GM23338 (cell line): ENCODE data around the gene PML. TPM values are rescaled to one million over a fixed set of nuclear protein-coding genes. Genes with fewer than 3 reads are reported as not detected.

Experiments used
- ATAC-seq: fragments of 200-7000 bp; cut with Tn5 transposase; 3 replicates; pipeline ENCODE4 v1.9.1; 2020
- DNase-seq: peaks from one replicate; pipeline ENCODE4 v3.0.0-alpha.2; 2015; ENCODE audit warnings: low spot score
- H2AFZ ChIP-seq: fragments of 200-600 bp; sonication (generic); 2 replicates; pipeline ENCODE4 v1.8.0; 2016; ENCODE audit warnings: antibody characterized with exemption, mild to moderate bottlenecking, moderate library complexity
- H3F3A ChIP-seq: fragments of 200-600 bp; sonication (generic); replicated peaks from 2 replicates; pipeline ENCODE4 v1.8.0; 2017; ENCODE audit warnings: antibody characterized with exemption, mixed run types, low read depth
- H3K27ac ChIP-seq: fragments of 200-600 bp; sonication (generic); 2 replicates; pipeline ENCODE4 v1.6.1; 2016; ENCODE audit warnings: low read depth
- H3K27me3 ChIP-seq: fragments of 200-600 bp; sonication (generic); 2 replicates; pipeline ENCODE4 v1.8.0; 2016; ENCODE audit warnings: mild to moderate bottlenecking, mixed run types, moderate library complexity; ENCODE audit not compliant: insufficient read depth
- H3K36me3 ChIP-seq: fragments of 200-600 bp; sonication (generic); 2 replicates; pipeline ENCODE4 v1.8.0; 2016; ENCODE audit warnings: mild to moderate bottlenecking; ENCODE audit not compliant: insufficient read depth
- H3K4me1 ChIP-seq: fragments of 200-600 bp; sonication (generic); 2 replicates; pipeline ENCODE4 v1.8.0; 2016; ENCODE audit warnings: mild to moderate bottlenecking, moderate library complexity; ENCODE audit not compliant: insufficient read depth
- H3K4me2 ChIP-seq: fragments of 200-600 bp; sonication (generic); 2 replicates; pipeline ENCODE4 v1.7.1; 2017; ENCODE audit warnings: mixed run types
- H3K4me3 ChIP-seq: fragments of 200-600 bp; sonication (generic); 2 replicates; pipeline ENCODE4 v1.6.1; 2016; ENCODE audit warnings: mixed run types
- H3K79me2 ChIP-seq: fragments of 200-600 bp; sonication (generic); replicated peaks from 2 replicates; pipeline ENCODE4 v1.8.0; 2017; ENCODE audit warnings: mild to moderate bottlenecking; ENCODE audit not compliant: insufficient read depth
- H3K9me2 ChIP-seq: fragments of 200-600 bp; sonication (generic); 2 replicates; pipeline ENCODE4 v1.8.0; 2017; ENCODE audit not compliant: insufficient read depth
- H4K20me1 ChIP-seq: fragments of 200-600 bp; sonication (generic); replicated peaks from 2 replicates; pipeline ENCODE4 v1.8.0; 2017; ENCODE audit warnings: mild to moderate bottlenecking; ENCODE audit not compliant: insufficient read depth
- H3K27ac Mint-ChIP-seq: 2 replicates; pipeline ENCODE4 v1.8.0; 2020; ENCODE audit warnings: inconsistent platforms, mild to moderate bottlenecking, moderate library complexity, mixed read lengths
- H3K27me3 Mint-ChIP-seq: 3 replicates; pipeline ENCODE4 v1.8.0; 2022; ENCODE audit warnings: low read depth, mild to moderate bottlenecking, moderate library complexity, mixed read lengths, inconsistent platforms; ENCODE audit not compliant: insufficient read depth, poor library complexity
- H3K36me3 Mint-ChIP-seq: 3 replicates; pipeline ENCODE4 v1.8.0; 2021; ENCODE audit warnings: low read depth, mild to moderate bottlenecking, inconsistent platforms, moderate library complexity, mixed read lengths
- H3K4me1 Mint-ChIP-seq: 3 replicates; pipeline ENCODE4 v1.8.0; 2020; ENCODE audit warnings: mild to moderate bottlenecking, inconsistent platforms, mixed read lengths
- H3K4me3 Mint-ChIP-seq: 3 replicates; pipeline ENCODE4 v1.8.0; 2021; ENCODE audit warnings: moderate library complexity, mild to moderate bottlenecking, inconsistent platforms, mixed read lengths
- H3K9me3 Mint-ChIP-seq: 3 replicates; pipeline ENCODE4 v1.8.0; 2020; ENCODE audit warnings: moderate library complexity, mild to moderate bottlenecking, inconsistent platforms, mixed read lengths
- CTCF ChIP-seq, 2 experiments: fragments of 200-600 bp in 1 of 2; sonication (generic) in 1 of 2; conservative IDR thresholded peaks; 2 replicates each; pipeline versions ENCODE4 v1.5.1 to v1.6.1; 2016 to 2017; ENCODE audit warnings: antibody characterized with exemption in 2 of 2, low read depth in 2 of 2, mild to moderate bottlenecking in 2 of 2, moderate library complexity in 1 of 2
- EZH2 ChIP-seq: fragments of 200-600 bp; sonication (generic); IDR thresholded peaks from one replicate; pipeline ENCODE4 v1.8.0; 2017; ENCODE audit warnings: antibody characterized with exemption, mild to moderate bottlenecking, low read depth; ENCODE audit not compliant: unreplicated experiment
- EZH2phosphoT487 ChIP-seq: fragments of 200-600 bp; sonication (generic); IDR thresholded peaks from one replicate; pipeline ENCODE4 v1.8.1; 2018; ENCODE audit warnings: antibody characterized with exemption; ENCODE audit not compliant: unreplicated experiment
- POLR2AphosphoS5 ChIP-seq: IDR thresholded peaks from 2 replicates; pipeline ENCODE4 v1.6.1; 2016; ENCODE audit warnings: antibody characterized with exemption, low read depth
- ZNF114 ChIP-seq: fragments of 250-450 bp; sonication (Bioruptor Pico); IDR thresholded peaks from 2 replicates; pipeline ENCODE4 v1.5.0; 2020; ENCODE audit warnings: mild to moderate bottlenecking, moderate library complexity
- ZNF462 ChIP-seq: fragments of 250-450 bp; sonication (Bioruptor Pico); IDR thresholded peaks from 2 replicates; pipeline ENCODE4 v1.5.0; 2020; ENCODE audit warnings: mild to moderate bottlenecking, moderate library complexity
- polyA plus RNA-seq: library from polyadenylated mRNA; unstranded; fragments of >200 nt; fragmentation: Nextera tagmentation; extraction: Ambion mirVana; gene quantifications from 2 replicates; pipeline ENCODE4 v1.2.1, GENCODE V29; 2016
- total RNA-seq: library from RNA; depleted of rRNA; stranded (reverse); fragments of >200 nt; shearing (Covaris generic); gene quantifications from 2 replicates; pipeline ENCODE4 v1.2.3, GENCODE V29; 2014

PML gene
- total and polyA plus RNA-seq, 2 experiments from 2014 or later, result 19.0 to 73.1 TPM

DNA sequence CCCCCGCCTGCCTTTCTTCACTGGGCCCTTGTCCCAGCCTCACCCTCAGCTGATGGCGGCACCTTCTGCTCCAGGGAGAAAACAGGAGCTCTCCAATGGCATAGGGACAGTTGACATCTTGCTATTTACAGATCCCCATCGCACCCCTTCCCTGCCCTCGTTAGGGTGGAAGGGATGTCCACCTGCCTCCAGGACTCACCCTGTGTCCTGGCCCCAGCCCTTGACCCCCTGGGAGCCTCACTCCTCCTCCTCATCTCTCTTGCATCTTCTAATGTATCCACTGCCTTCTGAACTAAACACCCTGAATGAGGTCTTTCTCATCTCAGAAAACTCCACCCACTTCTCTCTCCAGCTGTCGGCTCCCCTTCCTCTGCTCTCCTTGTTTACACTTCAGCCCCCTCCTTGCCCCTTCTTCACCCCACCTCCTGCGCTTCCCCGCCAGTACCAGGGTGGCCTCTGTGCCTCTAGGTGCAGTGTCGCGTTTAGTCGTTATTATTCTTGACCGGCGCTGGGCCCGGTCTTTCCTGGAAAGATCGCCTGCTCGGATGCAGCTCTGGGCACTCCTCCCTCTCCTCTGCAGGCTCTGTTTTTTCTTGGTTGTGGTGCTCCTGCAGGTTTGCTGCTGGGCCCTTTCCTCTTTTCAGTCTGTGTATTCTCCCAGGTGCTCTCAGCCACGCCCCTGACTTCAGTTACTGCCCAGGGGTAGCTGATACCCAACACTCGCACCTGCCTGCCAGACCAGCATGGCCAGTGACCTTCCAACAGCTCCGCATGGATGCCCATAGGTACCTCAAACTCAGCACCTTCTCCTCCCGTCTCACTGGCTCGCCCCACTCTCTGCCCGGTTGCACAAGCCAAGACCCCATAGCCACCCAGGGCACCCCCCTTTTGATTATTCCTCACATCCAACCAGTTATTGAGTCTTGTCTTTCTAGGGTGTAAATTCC lies 42.9 kb downstream of the PML start (continued):
- TF ChIP-seq ZNF462 (CRISPR knock-in tag), result no peak

GRCh38 chr15:74038707-74039655 lies 44.5 kb downstream of the PML start:
- no peaks in the 10 kb centered on the region for H3K79me2 ChIP-seq
- H2AFZ ChIP-seq, result no peak overlapping the region
- peak overlapping the region; percentile 72; the same call in 1 of the 2 replicates for H3K27ac Mint-ChIP-seq
- H3F3A ChIP-seq, result no peaks in the 10 kb centered on the region
- peaks cover 4% of the 10 kb centered on the region; the same call in 2 of the 3 replicates for H3K36me3 Mint-ChIP-seq
- H3K27ac ChIP-seq, result no peak overlapping the region
- no peaks in the 10 kb centered on the region for H3K9me2 ChIP-seq
- no peak overlapping the region for H3K4me3 ChIP-seq
- H3K27me3 Mint-ChIP-seq, result peaks cover 29% of the 10 kb centered on the region
- H3K4me2 ChIP-seq, result no peak overlapping the region
- H3K4me3 Mint-ChIP-seq, result no peak overlapping the region
- TF ChIP-seq CTCF (conservative IDR thresholded peaks at IDR 0.05; ENCODE audit: low read depth in 2 of 2) (no peak), ZNF114 (CRISPR knock-in tag) (no peak), EZH2phosphoT487 (no peak), EZH2 (no peak), POLR2AphosphoS5 (no peak)
- no peaks in the 10 kb centered on the region; the same call in 2 of the 3 replicates for H3K9me3 Mint-ChIP-seq
- DNase-seq (no peak), ATAC-seq (no peak)
- no peaks in the 10 kb centered on the region for H3K36me3 ChIP-seq
- H3K4me1 ChIP-seq, result peaks cover 14% of the 10 kb centered on the region
- H4K20me1 ChIP-seq, result no peaks in the 10 kb centered on the region; the same call in 1 of the 2 replicates
- H3K4me1 Mint-ChIP-seq, result peaks cover 37% of the 10 kb centered on the region
- no peaks in the 10 kb centered on the region for H3K27me3 ChIP-seq
